ENCODE results near the gene SPHK1. TPM values are rescaled to one million over a fixed set of nuclear protein-coding genes. Genes with fewer than 3 reads are reported as not detected.
A peak's percentile ranks its signal among the peaks of the same experiment; 100 is the strongest.

Gene SPHK1
- total RNA-seq, 6 donors from 2014 or later, result 5.5 to 16.6 (median 9.5) TPM

GRCh38 chr17:76371656-76372628 lies 12.5 kb upstream of the SPHK1 start:
- DNase-seq, result no peak
- Histone ChIP-seq H3K27me3 (no peaks in the 10 kb centered on the region), H3K27ac (no peak overlapping the region), H3K4me3 (no peak overlapping the region), H3K9me3 (no peaks in the 10 kb centered on the region), H3K36me3 (no peaks in the 10 kb centered on the region), H3K4me1 (peaks cover 8 to 24% (median 14%) of the 10 kb centered on the region in 4 donors)
- ATAC-seq (ENCODE audit: low FRiP score in 2 of 2), result no peak
- 91 to 92% methylated on average over 16 of the region's 16 CpGs for WGBS, 2 donors
- TF ChIP-seq POLR2A (IDR thresholded peaks at IDR 0.05) (no peak), POLR2AphosphoS5 (IDR thresholded peaks at IDR 0.05) (no peak), CTCF (IDR thresholded peaks at IDR 0.05) (no peak), EP300 (IDR thresholded peaks at IDR 0.05) (no peak)

GRCh38 chr17:76376318-76377133 lies 7.9 kb upstream of the SPHK1 start:
- DNase-seq, result no peak
- H3K27ac ChIP-seq, result no peak overlapping the region
- WGBS, 2 donors, result 67 to 70% methylated on average over 7 to 8 of the region's 8 CpGs

GRCh38 chr17:76378548-76379274 lies 5.7 kb upstream of the SPHK1 start:
- Histone ChIP-seq H3K4me1 (peaks cover 17 to 43% (median 25%) of the 10 kb centered on the region in 4 donors), H3K36me3 (no peaks in the 10 kb centered on the region), H3K9me3 (no peaks in the 10 kb centered on the region), H3K27ac (no peak overlapping the region), H3K27me3 (no peaks in the 10 kb centered on the region), H3K4me3 (no peak overlapping the region)
- WGBS, 2 donors, result 77 to 82% methylated on average over 5 of the region's 5 CpGs
- ATAC-seq (ENCODE audit: low FRiP score in 2 of 2) (no peak), DNase-seq (no peak)
- TF ChIP-seq EP300 (IDR thresholded peaks at IDR 0.05) (no peak), POLR2A (IDR thresholded peaks at IDR 0.05) (no peak), POLR2AphosphoS5 (IDR thresholded peaks at IDR 0.05) (no peak), CTCF (IDR thresholded peaks at IDR 0.05) (no peak)

More at GRCh38 chr17:76376318-76377133, 7.9 kb upstream of the SPHK1 start:
- Histone ChIP-seq H3K9me3 (no peaks in the 10 kb centered on the region), H3K4me1 (peaks cover 0 to 21% (median 6%) of the 10 kb centered on the region in 4 donors), H3K36me3 (no peaks in the 10 kb centered on the region), H3K4me3 (no peak overlapping the region), H3K27me3 (no peaks in the 10 kb centered on the region)
- peak in 1 of 2 donors; percentile 5 for ATAC-seq (ENCODE audit: low FRiP score in 2 of 2)
- no peak for TF ChIP-seq EP300 (IDR thresholded peaks at IDR 0.05)

- Histone ChIP-seq H3K4me3 (no peak overlapping the region), H3K36me3 (no peaks in the 10 kb centered on the region), H3K4me1 (peaks cover 17 to 48% (median 28%) of the 10 kb centered on the region in 4 donors), H3K9me3 (no peaks in the 10 kb centered on the region), H3K27me3 (no peaks in the 10 kb centered on the region), H3K27ac (no peak overlapping the region)
- WGBS, 2 donors, result 94 to 96% methylated on average over 11 of the region's 11 CpGs
- DNase-seq (no peak), ATAC-seq (ENCODE audit: low FRiP score in 2 of 2) (no peak)
- TF ChIP-seq POLR2A (IDR thresholded peaks at IDR 0.05), result no peak
- no peak for TF ChIP-seq EP300 (IDR thresholded peaks at IDR 0.05)
- no peak for TF ChIP-seq CTCF (IDR thresholded peaks at IDR 0.05)
These were observed 5.2 kb upstream of the SPHK1 start for GRCh38 chr17:76379275-76379641.
